HepG2 (cell line): ENCODE measurements around the gene ZSCAN1. TPM values are rescaled to one million over a fixed set of nuclear protein-coding genes. Genes with fewer than 3 reads are reported as not detected.

ENCODE experiments used
- ATAC-seq: fragments of 200-7000 bp; cut with Tn5 transposase; 3 replicates; pipeline ENCODE4 v1.9.1; 2020; ENCODE audit warnings: mild to moderate bottlenecking, moderate library complexity
- BruUV-seq: library from RNA; stranded (reverse); fragments of 400-500 nt; replicated peaks from 2 replicates; lab custom pipeline; 2021; lab: Mats Ljungman, UMichigan
- CTCF ChIA-PET: fragments of 300-600 bp; formaldehyde crosslinking; extraction: SDS; loops from one replicate; lab custom pipeline; 2021; ENCODE audit warnings: low total read pairs, inconsistent platforms, low intra/inter-chr PET ratio; lab: Yijun Ruan, JAX
- POLR2A ChIA-PET: fragments of 350-600 bp; sonication (Branson Sonifier 250); formaldehyde crosslinking; loops from one replicate; lab custom pipeline; 2020; ENCODE audit warnings: antibody characterized with exemption, inconsistent platforms; lab: Yijun Ruan, JAX
- DNase-seq: peaks from one replicate; pipeline ENCODE4 v3.0.0-alpha.2; 2015; ENCODE audit warnings: low spot score
- FAIRE-seq: peaks from 3 replicates; lab custom pipeline; 2011; peaks lifted over from hg19 to GRCh38; lab: Jason Lieb, UNC
- H2AFZ ChIP-seq: one replicate; pipeline ENCODE4 v1.6.1; 2011; ENCODE audit warnings: low read length, inconsistent platforms
- H3K27ac ChIP-seq: fragments of 300-600 bp; 3 replicates; pipeline ENCODE4 v1.8.0; 2011; ENCODE audit warnings: mixed run types, mild to moderate bottlenecking, mixed read lengths, low read length, inconsistent platforms; ENCODE audit not compliant: insufficient read depth; ENCODE audit errors: extremely low read length
- H3K27me3 ChIP-seq, 2 experiments: fragments of 200-600 bp in 1 of 2; 2 replicates in 1 of 2; 3 replicates in 1 of 2; pipeline versions ENCODE4 v1.6.0 to v1.8.0; 2011; ENCODE audit warnings: low read length in 2 of 2, mild to moderate bottlenecking in 2 of 2, moderate library complexity in 2 of 2, inconsistent platforms in 1 of 2; ENCODE audit not compliant: insufficient read depth in 2 of 2, control insufficient read depth in 1 of 2
- H3K36me3 ChIP-seq, 2 experiments: fragments of 200-600 bp in 1 of 2; replicated peaks in 1 of 2; 2 replicates in 1 of 2; 3 replicates in 1 of 2; pipeline versions ENCODE4 v1.5.1 to v1.8.0; 2011; ENCODE audit warnings: low read length in 2 of 2, inconsistent platforms in 1 of 2; ENCODE audit not compliant: insufficient read depth in 2 of 2, control insufficient read depth in 1 of 2
- H3K4me1 ChIP-seq: 2 replicates; pipeline ENCODE4 v1.5.1; 2012; ENCODE audit warnings: low read length, inconsistent platforms; ENCODE audit not compliant: insufficient read depth
- H3K4me2 ChIP-seq: 2 replicates; pipeline ENCODE4 v1.6.0; 2011; ENCODE audit warnings: low read depth, low read length, inconsistent platforms
- H3K4me3 ChIP-seq, 3 experiments: fragments of 200-600 bp in 1 of 3; sonication (generic), shearing (Covaris generic) in 1 of 3; replicated peaks in 1 of 3; 2 replicates each; pipeline ENCODE4 v1.5.1; 2011 to 2016; ENCODE audit warnings: low read length in 3 of 3, inconsistent platforms in 2 of 3, low read depth in 2 of 3, mild to moderate bottlenecking in 2 of 3, control low read depth in 1 of 3, mixed read lengths in 1 of 3; ENCODE audit not compliant: insufficient read depth in 1 of 3
- H3K79me2 ChIP-seq: one replicate; pipeline ENCODE4 v1.6.1; 2011; ENCODE audit warnings: low read length, inconsistent platforms; ENCODE audit not compliant: insufficient read depth
- H3K9ac ChIP-seq: 2 replicates; pipeline ENCODE4 v1.6.0; 2011; ENCODE audit warnings: mild to moderate bottlenecking, low read depth, low read length, inconsistent platforms; ENCODE audit not compliant: insufficient read depth
- H3K9me3 ChIP-seq: 2 replicates; pipeline ENCODE4 v1.5.1; 2012; ENCODE audit warnings: mild to moderate bottlenecking, low read length
- H4K20me1 ChIP-seq: 2 replicates; pipeline ENCODE4 v1.6.0; 2011; ENCODE audit warnings: inconsistent platforms, mild to moderate bottlenecking, low read length, moderate library complexity; ENCODE audit not compliant: insufficient read depth
- ARNTL ChIP-seq: sonication (generic); formaldehyde crosslinking; IDR thresholded peaks from 2 replicates; pipeline ENCODE4 v1.4.0; 2020; ENCODE audit warnings: mild to moderate bottlenecking, missing genetic modification reagents
- POLR2AphosphoS5 ChIP-seq: IDR thresholded peaks from 2 replicates; pipeline ENCODE4 v1.6.1; 2012; ENCODE audit warnings: low read depth, low read length
- PTBP1 ChIP-seq: fragments of 200-400 bp; formaldehyde crosslinking; IDR thresholded peaks from 2 replicates; pipeline ENCODE4 v1.6.1; 2018; ENCODE audit warnings: low read length, low read depth; ENCODE audit not compliant: poor library complexity, severe bottlenecking
- SP5 ChIP-seq: IDR thresholded peaks from 2 replicates; pipeline ENCODE4 v1.6.1; 2016; ENCODE audit warnings: low read depth, borderline replicate concordance
- TOE1 ChIP-seq: sonication (generic); formaldehyde crosslinking; IDR thresholded peaks from 2 replicates; pipeline ENCODE4 v1.4.0; 2020; ENCODE audit warnings: mild to moderate bottlenecking, missing genetic modification reagents
- ZBTB3 ChIP-seq: sonication (generic); formaldehyde crosslinking; IDR thresholded peaks from 2 replicates; pipeline ENCODE4 v1.4.0; 2020; ENCODE audit warnings: low read depth, mild to moderate bottlenecking, moderate library complexity, missing genetic modification reagents, borderline replicate concordance
- ZFP36 ChIP-seq: fragments of 150-350 bp; IDR thresholded peaks from 2 replicates; pipeline ENCODE4 v1.6.1; 2018; ENCODE audit warnings: borderline replicate concordance, low read length, low read depth; ENCODE audit not compliant: partially characterized antibody
- ZFP36L2 ChIP-seq: sonication (generic); formaldehyde crosslinking; IDR thresholded peaks from 2 replicates; pipeline ENCODE4 v1.4.0; 2020; ENCODE audit warnings: missing genetic modification reagents
- ZNF101 ChIP-seq: sonication (generic); formaldehyde crosslinking; IDR thresholded peaks from 2 replicates; pipeline ENCODE4 v1.4.0; 2020; ENCODE audit warnings: mild to moderate bottlenecking, low read depth, missing genetic modification reagents, borderline replicate concordance
- ZNF333 ChIP-seq: sonication (generic); formaldehyde crosslinking; IDR thresholded peaks from 2 replicates; pipeline ENCODE4 v1.4.0; 2020; ENCODE audit warnings: mild to moderate bottlenecking, missing genetic modification reagents, borderline replicate concordance
- ZSCAN20 ChIP-seq: sonication (generic); formaldehyde crosslinking; IDR thresholded peaks from 2 replicates; pipeline ENCODE4 v1.4.0; 2020; ENCODE audit warnings: missing genetic modification reagents, mild to moderate bottlenecking, borderline replicate concordance
- WGBS: methylation state at CpG from one replicate; pipeline ENCODE4 v1.1.6; 2017; ENCODE audit warnings: low lambda C conversion rate; 5-methylcytosine and 5-hydroxymethylcytosine counted together
- in situ Hi-C: cut with HindIII; loops from 2 replicates; pipeline ENCODE4 v1.10.0; 2017; ENCODE audit warnings: low pct_unique_long_range_greater_than_20kb; ENCODE audit not compliant: extremely low pct_ligation_motif_present
- intact Hi-C: fragments of 100-400 bp; cut with micrococcal nuclease; formaldehyde crosslinking; loops from one replicate; pipeline ENCODE4 v1.10.0; 2022; ENCODE audit not compliant: unreplicated experiment
- polyA plus RNA-seq, 8 experiments: library from polyadenylated mRNA; depleted of rRNA in 3 of 8; stranded (reverse) in 7 of 8; unstranded in 1 of 8; fragments of >200 nt; fragmentation: Illumina TruSeq in 4 of 8; extraction: Trizol in 4 of 8; gene quantifications; 2 replicates each; pipeline versions ENCODE4 v1.2.1 to v1.2.3, GENCODE V29; 2011 to 2016; ENCODE audit warnings: low read depth in 4 of 8, missing spikeins in 1 of 8, mixed read lengths in 1 of 8; ENCODE audit not compliant: insufficient read depth in 1 of 8
- total RNA-seq, 5 experiments: library from RNA; depleted of rRNA; stranded (reverse); fragments of >200 nt; fragmentation: Illumina TruSeq; extraction: Trizol; gene quantifications; 2 replicates each; pipeline ENCODE4 v1.2.3, GENCODE V29; 2016; ENCODE audit warnings: low read depth in 1 of 5
- TF ChIP-seq, protein P1 (sequence below): IDR thresholded peaks from 2 replicates; pipeline ENCODE4 v1.6.1; 2012; ENCODE audit warnings: inconsistent platforms
- TF ChIP-seq, protein P2 (sequence below): sonication (generic); formaldehyde crosslinking; IDR thresholded peaks from 2 replicates; pipeline ENCODE4 v1.4.0; 2020; ENCODE audit warnings: mild to moderate bottlenecking, missing genetic modification reagents
- TF ChIP-seq, protein P3 (sequence below): sonication (generic); formaldehyde crosslinking; IDR thresholded peaks from 2 replicates; pipeline ENCODE4 v1.4.0; 2020; ENCODE audit warnings: mild to moderate bottlenecking, missing genetic modification reagents
- TF ChIP-seq, protein P4 (sequence below): IDR thresholded peaks from 2 replicates; pipeline ENCODE4 v1.6.1; 2018; ENCODE audit warnings: missing genetic modification reagents, mild to moderate bottlenecking, missing compliant biosample characterization

The ZSCAN1 gene
- total and polyA plus RNA-seq, 2 of the 13 experiments (the other 11 are each of a cell fraction or from before 2014, with no cell fraction given) = not detected

DNA sequence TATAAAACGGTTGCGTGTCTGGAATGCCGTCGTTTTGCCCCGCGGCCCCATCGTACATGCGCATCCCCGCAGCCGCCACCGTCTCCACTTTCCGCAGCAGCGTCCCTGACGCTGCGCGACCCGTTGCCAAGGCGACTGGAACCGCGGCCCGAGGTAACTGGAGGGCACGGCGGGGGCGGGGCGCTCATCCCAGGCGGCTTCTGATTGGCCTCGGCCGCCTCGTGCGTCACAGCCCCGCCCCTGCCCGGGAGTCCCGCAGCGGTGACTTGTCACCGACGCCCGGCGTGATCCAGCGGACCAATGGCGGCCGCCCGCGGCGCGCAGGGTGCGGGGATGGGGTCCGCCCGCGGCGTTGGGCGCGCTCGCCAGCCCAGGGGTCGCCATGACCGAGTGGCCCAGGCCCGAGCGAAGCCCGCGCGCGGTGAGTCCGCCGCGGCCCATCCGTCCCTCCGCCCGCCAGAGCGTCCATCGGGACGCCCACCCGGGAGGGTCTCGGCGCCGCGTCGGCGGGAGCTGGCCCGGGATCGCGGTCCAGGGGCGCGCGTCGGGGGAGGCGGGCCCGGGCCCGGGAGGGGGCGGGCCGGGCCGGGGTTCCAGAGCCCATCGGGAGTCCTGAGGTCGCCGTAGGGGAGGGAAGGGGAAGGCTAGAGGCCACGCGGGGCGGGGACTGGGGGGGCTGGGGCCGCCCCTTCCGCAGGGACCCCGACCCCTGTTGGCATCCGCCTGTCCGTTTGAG lies at the start of gene ZSCAN1 (continued):
- TF ChIP-seq ZNF333 (CRISPR knock-in tag) (no peak), ZBTB3 (CRISPR knock-in tag) (no peak), ZFP36 (no peak), POLR2AphosphoS5 (no peak), SP5 (no peak)
- TF ChIP-seq, protein P1, sequence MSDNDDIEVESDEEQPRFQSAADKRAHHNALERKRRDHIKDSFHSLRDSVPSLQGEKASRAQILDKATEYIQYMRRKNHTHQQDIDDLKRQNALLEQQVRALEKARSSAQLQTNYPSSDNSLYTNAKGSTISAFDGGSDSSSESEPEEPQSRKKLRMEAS = no peak
- TF ChIP-seq, all 625 proteins: peak for 0

DNA sequence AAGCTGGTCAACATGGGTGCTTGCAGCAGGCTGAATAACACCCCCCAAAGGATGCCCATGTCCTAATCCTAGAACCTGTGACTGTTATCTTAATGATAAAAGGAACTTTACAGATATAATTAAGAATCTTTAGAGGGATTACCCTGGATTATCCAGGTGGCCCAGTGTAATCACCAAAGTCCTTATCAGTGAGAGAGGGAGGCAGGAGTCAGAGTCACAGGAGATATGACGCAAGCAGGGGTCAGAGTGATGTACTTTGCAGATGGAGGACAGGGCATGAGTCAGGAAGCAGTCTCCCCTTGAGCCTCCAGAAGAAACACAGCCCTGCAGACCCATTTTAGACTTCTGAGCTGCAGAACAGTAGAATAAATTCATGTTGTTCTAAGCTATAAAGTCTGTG lies 41.0 kb upstream of the ZSCAN1 start:
- POLR2A ChIA-PET = no interaction called here
- no TSS peak for BruUV-seq
- Histone ChIP-seq H3K36me3 (peaks cover 12 to 34% of the 10 kb centered on the region in 2 experiments), H3K27me3 (no peaks in the 10 kb centered on the region), H3K79me2 (no peaks in the 10 kb centered on the region), H3K4me1 (no peaks in the 10 kb centered on the region), H3K4me3 (no peak overlapping the region), H3K27ac (no peak overlapping the region), H3K9ac (no peak overlapping the region), H3K9me3 (peaks cover 82% of the 10 kb centered on the region), H4K20me1 (no peaks in the 10 kb centered on the region), H3K4me2 (no peak overlapping the region), H2AFZ (no peak overlapping the region)
- DNase-seq = no peak
- in situ Hi-C loops (no loop called here), intact Hi-C loops (no loop called here)
- ATAC-seq = no peak
- CTCF ChIA-PET = no interaction called here
- FAIRE-seq = no peak
- WGBS = 100% methylated on average over 1 of the region's 1 CpG
- TF ChIP-seq, protein P2, sequence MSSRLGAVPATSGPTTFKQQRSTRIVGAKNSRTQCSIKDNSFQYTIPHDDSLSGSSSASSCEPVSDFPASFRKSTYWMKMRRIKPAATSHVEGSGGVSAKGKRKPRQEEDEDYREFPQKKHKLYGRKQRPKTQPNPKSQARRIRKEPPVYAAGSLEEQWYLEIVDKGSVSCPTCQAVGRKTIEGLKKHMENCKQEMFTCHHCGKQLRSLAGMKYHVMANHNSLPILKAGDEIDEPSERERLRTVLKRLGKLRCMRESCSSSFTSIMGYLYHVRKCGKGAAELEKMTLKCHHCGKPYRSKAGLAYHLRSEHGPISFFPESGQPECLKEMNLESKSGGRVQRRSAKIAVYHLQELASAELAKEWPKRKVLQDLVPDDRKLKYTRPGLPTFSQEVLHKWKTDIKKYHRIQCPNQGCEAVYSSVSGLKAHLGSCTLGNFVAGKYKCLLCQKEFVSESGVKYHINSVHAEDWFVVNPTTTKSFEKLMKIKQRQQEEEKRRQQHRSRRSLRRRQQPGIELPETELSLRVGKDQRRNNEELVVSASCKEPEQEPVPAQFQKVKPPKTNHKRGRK (CRISPR knock-in tag) = no peak
- TF ChIP-seq PTBP1 (no peak), ZSCAN20 (CRISPR knock-in tag) (no peak), ZFP36L2 (CRISPR knock-in tag) (no peak), ARNTL (CRISPR knock-in tag) (no peak), ZNF101 (CRISPR knock-in tag) (no peak), TOE1 (CRISPR knock-in tag) (no peak)
- TF ChIP-seq, protein P3, sequence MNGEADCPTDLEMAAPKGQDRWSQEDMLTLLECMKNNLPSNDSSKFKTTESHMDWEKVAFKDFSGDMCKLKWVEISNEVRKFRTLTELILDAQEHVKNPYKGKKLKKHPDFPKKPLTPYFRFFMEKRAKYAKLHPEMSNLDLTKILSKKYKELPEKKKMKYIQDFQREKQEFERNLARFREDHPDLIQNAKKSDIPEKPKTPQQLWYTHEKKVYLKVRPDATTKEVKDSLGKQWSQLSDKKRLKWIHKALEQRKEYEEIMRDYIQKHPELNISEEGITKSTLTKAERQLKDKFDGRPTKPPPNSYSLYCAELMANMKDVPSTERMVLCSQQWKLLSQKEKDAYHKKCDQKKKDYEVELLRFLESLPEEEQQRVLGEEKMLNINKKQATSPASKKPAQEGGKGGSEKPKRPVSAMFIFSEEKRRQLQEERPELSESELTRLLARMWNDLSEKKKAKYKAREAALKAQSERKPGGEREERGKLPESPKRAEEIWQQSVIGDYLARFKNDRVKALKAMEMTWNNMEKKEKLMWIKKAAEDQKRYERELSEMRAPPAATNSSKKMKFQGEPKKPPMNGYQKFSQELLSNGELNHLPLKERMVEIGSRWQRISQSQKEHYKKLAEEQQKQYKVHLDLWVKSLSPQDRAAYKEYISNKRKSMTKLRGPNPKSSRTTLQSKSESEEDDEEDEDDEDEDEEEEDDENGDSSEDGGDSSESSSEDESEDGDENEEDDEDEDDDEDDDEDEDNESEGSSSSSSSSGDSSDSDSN = no peak
- TF ChIP-seq, protein P4, sequence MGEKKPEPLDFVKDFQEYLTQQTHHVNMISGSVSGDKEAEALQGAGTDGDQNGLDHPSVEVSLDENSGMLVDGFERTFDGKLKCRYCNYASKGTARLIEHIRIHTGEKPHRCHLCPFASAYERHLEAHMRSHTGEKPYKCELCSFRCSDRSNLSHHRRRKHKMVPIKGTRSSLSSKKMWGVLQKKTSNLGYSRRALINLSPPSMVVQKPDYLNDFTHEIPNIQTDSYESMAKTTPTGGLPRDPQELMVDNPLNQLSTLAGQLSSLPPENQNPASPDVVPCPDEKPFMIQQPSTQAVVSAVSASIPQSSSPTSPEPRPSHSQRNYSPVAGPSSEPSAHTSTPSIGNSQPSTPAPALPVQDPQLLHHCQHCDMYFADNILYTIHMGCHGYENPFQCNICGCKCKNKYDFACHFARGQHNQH = no peak
